Sigmoid colon (tissue), 7 donors: ENCODE data around the gene SMCHD1. TPM values are rescaled to one million over a fixed set of nuclear protein-coding genes. Genes with fewer than 3 reads are reported as not detected.

Source experiments
- DNase-seq: peaks from one replicate; pipeline ENCODE4 v3.0.0-alpha.2; 2019
- H3K27ac ChIP-seq, 4 donors: fragments of 200-600 bp; sonication (generic); one replicate each; pipeline ENCODE4 v1.5.1; 2016 to 2019; ENCODE audit warnings: mild to moderate bottlenecking in 1 of 4
- H3K27me3 ChIP-seq, 3 donors: fragments of 200-600 bp; sonication (generic); one replicate each; pipeline ENCODE4 v1.5.1; 2019; ENCODE audit warnings: mild to moderate bottlenecking in 1 of 3
- H3K36me3 ChIP-seq, 4 donors: fragments of 200-600 bp; sonication (generic); one replicate each; pipeline ENCODE4 v1.5.1; 2016 to 2019
- H3K4me1 ChIP-seq, 4 donors: fragments of 200-600 bp; sonication (generic); one replicate each; pipeline ENCODE4 v1.5.1; 2017 to 2019
- H3K4me3 ChIP-seq, 4 donors: fragments of 200-600 bp; sonication (generic); one replicate each; pipeline ENCODE4 v1.5.1; 2017 to 2019; ENCODE audit warnings: mild to moderate bottlenecking in 2 of 4, moderate library complexity in 1 of 4
- H3K9me3 ChIP-seq, 4 donors: fragments of 200-600 bp in 3 of 4; sonication (generic) in 3 of 4; one replicate each; pipeline versions ENCODE4 v1.5.1 to v1.6.1; 2013 to 2019
- CTCF ChIP-seq, 4 experiments: fragments of 450-650 bp in 3 of 4; fragments of 200-600 bp in 1 of 4; IDR thresholded peaks; one replicate each; pipeline ENCODE4 v1.5.1; 2016 to 2019; ENCODE audit warnings: antibody characterized with exemption in 4 of 4, mild to moderate bottlenecking in 3 of 4, moderate library complexity in 2 of 4
- EP300 ChIP-seq, 4 donors: sonication (generic); formaldehyde crosslinking; IDR thresholded peaks; one replicate each; pipeline ENCODE4 v1.6.1; 2017; ENCODE audit warnings: antibody characterized with exemption in 4 of 4
- POLR2A ChIP-seq, 2 donors: fragments of 450-650 bp; IDR thresholded peaks; one replicate each; pipeline ENCODE4 v1.6.1; 2016; ENCODE audit warnings: antibody characterized with exemption in 2 of 2, mild to moderate bottlenecking in 2 of 2, moderate library complexity in 2 of 2
- POLR2AphosphoS5 ChIP-seq, 4 donors: sonication (generic); formaldehyde crosslinking; IDR thresholded peaks; one replicate each; pipeline ENCODE4 v1.6.1; 2017; ENCODE audit warnings: antibody characterized with exemption in 4 of 4
- WGBS, 2 donors: extraction: QIAGEN DNeasy Blood & Tissue Kit; methylation state at CpG; one replicate each; pipeline ENCODE4 v1.1.7; 2013; 5-methylcytosine and 5-hydroxymethylcytosine counted together
- intact Hi-C: fragments of 100-400 bp; cut with DNase I; formaldehyde crosslinking; loops from one replicate; pipeline ENCODE4 v1.15.1; 2023
- polyA plus RNA-seq, 3 donors: library from polyadenylated mRNA; stranded (reverse); fragments of 200-250 nt; gene quantifications; one replicate each; pipeline ENCODE4 v1.2.3, GENCODE V29; 2013
- total RNA-seq, 4 donors: library from RNA; depleted of rRNA; stranded (reverse); fragments of >200 nt; gene quantifications; one replicate each; pipeline ENCODE4 v1.1.0, GENCODE V29; 2016
- donor health status: healthy with polysubstance abuse.
- donor health status: Bipolar disorder and iron deficiency.
- donor health status: healthy.

SMCHD1 gene
- total and polyA plus RNA-seq, 7 donors, result 14.8 to 101 (median 69.9) TPM

GRCh38 chr18:2706903-2707302, 51.4 kb downstream of the SMCHD1 start:
- Histone ChIP-seq H3K27me3 (no peaks in the 10 kb centered on the region), H3K27ac (no peak overlapping the region), H3K9me3 (no peaks in the 10 kb centered on the region), H3K4me3 (no peak overlapping the region), H3K4me1 (no peaks in the 10 kb centered on the region), H3K36me3 (peaks cover 15 to 87% (median 19%) of the 10 kb centered on the region in 4 donors)
- intact Hi-C loops, result no loop called here
- WGBS, 2 donors, result 75 to 89% methylated on average over 6 of the region's 6 CpGs
- TF ChIP-seq EP300 (IDR thresholded peaks at IDR 0.05) (no peak), POLR2A (IDR thresholded peaks at IDR 0.05) (no peak), CTCF (IDR thresholded peaks at IDR 0.05) (no peak), POLR2AphosphoS5 (IDR thresholded peaks at IDR 0.05) (no peak)
- DNase-seq, result no peak

GRCh38 chr18:2707551-2708168, 52.1 kb downstream of the SMCHD1 start:
- no peak overlapping the region for H3K4me3 ChIP-seq
- H3K9me3 ChIP-seq, result no peaks in the 10 kb centered on the region
- peaks cover 15 to 88% (median 19%) of the 10 kb centered on the region in 4 donors for H3K36me3 ChIP-seq
- intact Hi-C loops, result no loop called here
- 92 to 95% methylated on average over 2 of the region's 2 CpGs for WGBS, 2 donors
- DNase-seq, result no peak
- H3K27me3 ChIP-seq, result no peaks in the 10 kb centered on the region
- no peaks in the 10 kb centered on the region for H3K4me1 ChIP-seq
- H3K27ac ChIP-seq, result no peak overlapping the region
- no peak for TF ChIP-seq CTCF (IDR thresholded peaks at IDR 0.05)
- TF ChIP-seq EP300 (IDR thresholded peaks at IDR 0.05), result no peak
- TF ChIP-seq POLR2AphosphoS5 (IDR thresholded peaks at IDR 0.05), result no peak
- TF ChIP-seq POLR2A (IDR thresholded peaks at IDR 0.05), result no peak

GRCh38 chr18:2709316-2709715, 53.8 kb downstream of the SMCHD1 start:
- H3K9me3 ChIP-seq, result no peaks in the 10 kb centered on the region
- H3K36me3 ChIP-seq, result peaks cover 13 to 87% (median 19%) of the 10 kb centered on the region in 4 donors
- intact Hi-C loops, result no loop called here
- no peak for DNase-seq
- no peak overlapping the region for H3K27ac ChIP-seq
- no peaks in the 10 kb centered on the region for H3K27me3 ChIP-seq
- H3K4me3 ChIP-seq, result no peak overlapping the region
- 65 to 72% methylated on average over 4 of the region's 4 CpGs for WGBS, 2 donors
- TF ChIP-seq CTCF (IDR thresholded peaks at IDR 0.05), result no peak
- TF ChIP-seq EP300 (IDR thresholded peaks at IDR 0.05), result no peak
- no peaks in the 10 kb centered on the region for H3K4me1 ChIP-seq

- intact Hi-C loops, result no loop called here
- DNase-seq, result no peak
- Histone ChIP-seq H3K36me3 (peaks cover 0 to 72% (median 11%) of the 10 kb centered on the region in 4 donors), H3K4me1 (peaks cover 0 to 15% (median 9%) of the 10 kb centered on the region in 4 donors), H3K4me3 (no peak overlapping the region), H3K27ac (no peak overlapping the region), H3K9me3 (no peaks in the 10 kb centered on the region), H3K27me3 (no peaks in the 10 kb centered on the region)
- TF ChIP-seq POLR2A (IDR thresholded peaks at IDR 0.05) (no peak), CTCF (IDR thresholded peaks at IDR 0.05) (no peak), POLR2AphosphoS5 (IDR thresholded peaks at IDR 0.05) (no peak), EP300 (IDR thresholded peaks at IDR 0.05) (no peak)
Observed at GRCh38 chr18:2714140-2714539, 58.6 kb downstream of the SMCHD1 start.

- no peak for TF ChIP-seq POLR2A (IDR thresholded peaks at IDR 0.05)
- H3K36me3 ChIP-seq, result peaks cover 7 to 72% (median 18%) of the 10 kb centered on the region in 4 donors
- intact Hi-C loops, result no loop called here
Observed at GRCh38 chr18:2715990-2716389, 60.5 kb downstream of the SMCHD1 start.

More at GRCh38 chr18:2715990-2716389, 60.5 kb downstream of the SMCHD1 start:
- Histone ChIP-seq H3K27ac (no peak overlapping the region), H3K4me1 (peaks cover 0 to 15% (median 9%) of the 10 kb centered on the region in 4 donors), H3K4me3 (no peak overlapping the region), H3K27me3 (no peaks in the 10 kb centered on the region), H3K9me3 (no peaks in the 10 kb centered on the region)
- DNase-seq, result no peak
- WGBS, 2 donors, result 92 to 93% methylated on average over 3 of the region's 3 CpGs
